Stimulated activated CD8-positive, alpha-beta memory T cell treated with anti-CD3 and anti-CD28 coated beads, Interleukin-12 subunit alpha, Interleukin-12 subunit beta, amount 100 ng/mL, for 24 hours (primary cell): ENCODE results near the gene CFAP100.

Source experiments
- DNase-seq: peaks from one replicate; pipeline ENCODE4 v3.0.0-alpha.2; 2020; ENCODE audit errors: extremely low read depth

Gene CFAP100

DNA sequence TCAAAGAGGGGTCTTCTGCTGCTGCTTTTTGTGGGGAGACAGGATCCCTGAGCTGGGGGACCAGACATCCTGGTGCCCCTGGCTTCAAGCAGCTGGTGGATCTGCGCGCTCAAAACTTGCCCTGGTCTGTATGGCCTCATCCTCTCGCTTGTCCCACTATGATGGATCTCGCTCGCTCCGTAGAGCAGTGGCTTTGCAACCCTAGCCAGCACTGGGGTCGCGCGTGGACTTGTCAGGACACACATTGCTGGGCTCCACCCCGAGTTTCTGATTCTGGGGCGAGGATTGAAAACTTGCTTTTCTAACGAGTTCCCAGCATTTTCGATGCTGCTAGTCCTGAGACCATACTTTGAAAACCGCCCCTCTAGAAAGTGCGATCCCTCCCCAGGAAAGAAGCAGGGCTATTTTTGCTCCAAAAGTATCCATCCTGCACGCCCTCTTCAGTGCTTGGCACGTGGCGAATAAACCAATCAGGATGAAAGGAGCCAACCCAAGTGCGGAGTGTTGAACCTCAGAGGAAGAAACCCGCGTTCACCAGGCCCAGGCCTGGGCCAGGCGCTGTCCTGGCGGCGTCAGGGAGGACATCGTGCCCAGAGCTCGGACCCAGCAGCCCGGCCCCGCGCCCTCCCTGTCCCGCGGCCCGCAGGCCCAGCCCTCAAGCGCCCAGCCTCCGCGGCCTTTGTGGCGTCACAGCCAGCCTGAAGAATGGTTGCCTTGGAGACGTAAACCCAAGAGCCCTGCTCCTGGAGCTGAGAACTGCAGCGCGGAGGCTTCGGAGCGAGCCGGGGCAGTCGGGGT lies at the start of gene CFAP100:
CFAP100 (plus strand) TSS at position 731 of the 798 bp plus-strand sequence. CDS start 1,092 bp downstream, outside the sequence.
- no peak for DNase-seq

DNA sequence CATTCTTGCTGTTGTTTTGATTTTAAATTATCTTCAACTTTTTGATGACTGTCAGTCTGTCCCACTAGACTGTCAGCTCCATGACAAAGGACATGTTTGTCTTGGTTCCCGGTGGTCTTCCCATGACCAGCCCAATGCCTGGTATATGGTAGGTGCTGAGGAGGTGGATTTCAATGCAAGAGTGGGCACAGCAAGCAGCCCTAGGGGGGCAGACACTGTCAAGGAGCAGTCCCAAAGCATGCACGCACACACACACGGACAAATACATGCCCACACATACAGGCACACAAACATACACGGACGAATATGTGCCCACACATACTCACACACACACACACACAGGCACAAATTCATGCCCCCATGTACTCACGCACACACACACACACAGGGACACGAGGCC lies 49.5 kb upstream of the CFAP100 start:
- no peak for DNase-seq

GRCh38 chr3:126345641-126346460 lies 48.9 kb upstream of the CFAP100 start:
- no peak for DNase-seq

- DNase-seq: no peak
These were observed 48.2 kb upstream of the CFAP100 start for GRCh38 chr3:126346466-126346865.

DNA sequence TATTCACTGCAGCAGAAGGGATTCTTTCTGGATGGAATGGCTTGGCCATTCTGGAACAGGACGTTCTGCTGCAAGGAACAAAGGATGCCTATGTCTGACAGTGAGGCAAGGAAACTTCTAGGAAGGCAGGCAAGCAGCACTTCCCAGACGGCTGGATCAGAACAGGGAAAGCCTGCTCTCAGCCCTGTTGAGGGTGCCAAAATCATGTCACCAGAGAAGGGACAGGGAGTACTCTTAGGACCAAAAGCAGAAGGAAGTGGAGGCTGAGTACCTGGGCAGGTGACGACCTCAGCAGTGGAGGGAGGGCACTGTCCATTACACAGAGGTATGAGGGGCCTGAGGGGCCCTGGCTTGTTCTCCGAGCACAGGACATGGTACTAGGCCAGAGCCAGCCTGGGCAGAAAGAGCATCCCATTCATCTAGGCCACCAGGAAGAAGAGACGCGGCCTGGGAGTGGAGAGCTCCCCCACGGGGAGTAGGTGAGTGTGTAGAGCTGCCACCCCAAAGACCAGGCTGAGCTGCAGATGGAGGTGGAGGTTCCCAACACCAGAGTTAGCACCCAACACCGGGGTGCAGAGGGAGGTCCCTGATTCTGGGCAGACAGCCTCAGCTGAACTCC lies 47.1 kb upstream of the CFAP100 start:
- no peak for DNase-seq

DNA sequence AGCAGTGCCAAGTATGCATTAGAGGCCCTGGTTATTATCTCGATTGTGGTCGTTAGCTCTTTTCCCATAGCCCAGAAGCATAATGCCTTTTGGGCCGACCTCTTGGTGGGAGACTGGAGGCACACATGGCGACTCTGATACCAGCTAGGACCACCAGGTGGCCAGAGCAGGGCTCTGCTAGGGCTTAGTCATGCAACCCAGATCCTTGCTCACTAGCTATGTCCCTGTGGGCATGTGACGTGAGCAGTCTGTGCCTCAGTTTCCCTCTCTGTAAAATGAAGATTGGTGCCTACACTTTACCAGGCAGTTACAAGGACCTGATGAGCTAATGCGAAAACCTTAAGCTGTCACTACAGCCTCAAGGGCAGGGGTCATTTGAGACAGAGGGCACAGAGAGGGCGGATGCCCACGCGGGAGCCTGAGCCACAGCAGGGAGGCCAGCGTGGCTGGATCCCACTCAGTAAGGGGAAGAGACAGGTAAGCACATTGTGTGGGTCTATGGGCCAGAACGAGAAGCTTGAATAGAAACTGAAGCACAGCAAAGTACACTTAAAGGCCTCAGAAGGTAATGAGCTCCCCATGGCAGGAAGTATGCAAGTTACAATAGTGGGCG lies 46.3 kb upstream of the CFAP100 start:
- no peak for DNase-seq

GRCh38 chr3:126349071-126349470 lies 45.6 kb upstream of the CFAP100 start:
- DNase-seq: no peak

GRCh38 chr3:126349611-126350501 lies 44.9 kb upstream of the CFAP100 start:
- DNase-seq: no peak

- no peak for DNase-seq
These were observed 44.1 kb upstream of the CFAP100 start for GRCh38 chr3:126350502-126351085.

DNA sequence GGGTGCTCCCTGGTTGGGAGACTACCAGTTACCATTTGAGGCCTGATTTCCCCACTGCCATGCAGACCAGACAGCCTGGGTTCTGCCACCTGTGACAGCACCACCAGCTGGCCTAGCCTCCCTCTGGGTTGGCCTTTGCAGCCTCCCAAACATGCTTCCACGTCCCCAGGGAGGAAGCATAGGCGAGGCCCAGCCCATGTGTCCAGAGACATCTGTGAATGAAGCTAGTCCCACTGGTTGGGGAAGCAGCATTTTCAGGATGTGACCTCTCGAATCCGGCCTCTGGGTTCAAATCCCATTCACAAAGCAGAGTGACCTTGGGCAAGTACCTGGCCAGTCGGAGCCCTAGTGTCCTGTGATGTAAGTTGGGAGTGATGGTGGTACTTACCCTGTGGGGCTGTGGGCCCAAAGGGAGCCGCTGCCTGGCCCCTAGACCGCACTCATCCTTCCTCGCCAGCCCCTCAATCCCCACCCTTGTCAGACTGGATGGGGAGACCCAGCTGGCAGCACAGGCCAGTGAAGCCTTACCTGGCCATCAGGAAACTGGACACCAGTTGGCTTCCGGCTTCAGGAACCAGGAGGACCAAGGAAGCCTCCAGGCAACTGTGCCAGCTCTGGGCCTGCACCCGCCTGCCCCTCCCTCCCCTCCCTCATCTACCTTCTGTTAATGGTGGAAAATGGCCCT lies 43.5 kb upstream of the CFAP100 start:
- DNase-seq: no peak

DNA sequence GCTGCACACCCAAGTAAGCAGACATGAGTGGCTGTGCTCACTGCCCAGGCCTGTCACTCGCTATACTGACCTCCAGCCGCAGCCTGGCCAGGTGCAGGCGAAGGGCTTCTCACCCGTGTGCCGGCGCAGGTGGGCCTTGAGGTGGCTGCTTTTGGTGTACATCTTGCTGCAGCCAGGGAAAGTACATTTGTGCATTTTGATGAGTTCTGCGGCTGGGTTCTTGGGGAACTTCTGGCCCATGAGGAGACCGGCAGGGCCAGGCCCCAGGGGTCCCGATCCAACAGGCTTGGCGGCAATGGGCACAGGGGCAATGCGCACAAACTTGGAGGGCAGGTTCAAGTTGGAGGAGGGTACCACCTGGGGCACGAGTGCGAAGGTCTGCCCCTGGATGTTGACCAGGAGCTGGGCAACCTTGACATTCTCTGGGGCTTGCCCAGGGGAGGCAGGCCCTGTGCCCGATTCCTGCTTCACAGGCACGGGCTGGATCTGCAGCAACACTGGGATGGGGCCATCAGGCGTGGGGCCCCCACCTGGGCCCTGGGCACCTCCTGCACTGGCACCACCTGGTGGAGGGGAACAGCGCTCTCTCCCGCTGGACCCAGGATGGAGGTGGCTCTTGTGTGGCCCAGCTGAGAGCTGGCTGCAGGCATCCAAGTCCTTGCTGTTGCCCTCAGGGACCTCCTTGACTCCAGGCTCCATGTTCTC lies 42.8 kb upstream of the CFAP100 start:
- DNase-seq: no peak

- DNase-seq: no peak
These were observed 41.9 kb upstream of the CFAP100 start for GRCh38 chr3:126352476-126353454.

- DNase-seq: no peak
These were observed 40.9 kb upstream of the CFAP100 start for GRCh38 chr3:126353694-126354321.

DNA sequence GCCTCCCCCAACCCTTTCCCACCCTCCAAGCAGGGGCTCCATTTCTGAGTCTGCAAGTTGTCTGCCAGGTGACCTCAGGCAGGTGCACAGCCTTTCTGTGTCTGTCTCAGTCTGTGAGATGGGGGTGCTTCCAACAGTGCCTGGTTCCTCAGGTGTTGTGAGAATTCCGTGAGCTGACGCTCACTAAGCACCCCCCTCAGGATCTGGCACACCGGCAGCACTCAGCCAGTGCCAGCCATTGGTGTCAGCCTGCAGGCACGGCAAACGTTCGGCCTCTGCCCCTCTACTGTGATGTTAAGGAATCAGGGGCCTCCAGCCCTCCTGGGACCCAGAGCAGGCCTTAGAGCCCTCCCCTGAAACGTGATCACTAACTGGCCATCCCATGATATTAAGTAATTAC lies 39.9 kb upstream of the CFAP100 start:
- no peak for DNase-seq

GRCh38 chr3:126355251-126355650 lies 39.5 kb upstream of the CFAP100 start:
- DNase-seq: no peak

DNA sequence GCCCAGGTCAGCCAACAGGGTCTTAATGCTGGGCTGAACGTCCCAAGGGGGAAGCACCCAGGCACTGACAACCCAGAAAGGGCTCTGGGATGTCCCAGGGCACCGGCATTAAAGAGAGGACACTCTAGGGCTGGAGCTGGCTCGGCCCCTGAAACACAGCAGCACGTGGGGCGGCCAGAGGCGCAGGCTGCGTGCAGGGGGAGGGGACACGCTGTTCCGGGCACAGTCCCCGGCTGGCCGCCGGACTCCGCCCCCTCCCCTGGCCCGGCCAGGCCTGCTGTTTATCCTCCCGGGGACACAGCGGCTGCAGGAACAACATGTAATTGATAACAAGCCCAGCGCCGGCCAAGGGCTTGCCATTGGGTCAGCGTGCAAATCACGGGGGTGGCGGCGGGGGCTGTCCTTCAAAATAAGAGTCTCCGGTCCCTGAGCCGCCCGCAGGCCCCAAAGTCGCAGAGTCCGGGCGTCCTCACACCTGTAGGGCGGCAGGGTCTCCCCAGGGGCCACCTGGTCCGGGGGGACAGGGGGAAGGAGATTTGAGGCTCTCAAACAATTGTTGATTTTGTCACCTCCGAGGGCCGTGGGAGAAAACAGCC lies 38.8 kb upstream of the CFAP100 start:
- no peak for DNase-seq
